ENCODE measurements around the gene OR8H2.
"Not testable (repeated sequence)": the region's sequence is repeated elsewhere in the genome, so short reads cannot be mapped to it uniquely, and the experiment has no call there.

DNA sequence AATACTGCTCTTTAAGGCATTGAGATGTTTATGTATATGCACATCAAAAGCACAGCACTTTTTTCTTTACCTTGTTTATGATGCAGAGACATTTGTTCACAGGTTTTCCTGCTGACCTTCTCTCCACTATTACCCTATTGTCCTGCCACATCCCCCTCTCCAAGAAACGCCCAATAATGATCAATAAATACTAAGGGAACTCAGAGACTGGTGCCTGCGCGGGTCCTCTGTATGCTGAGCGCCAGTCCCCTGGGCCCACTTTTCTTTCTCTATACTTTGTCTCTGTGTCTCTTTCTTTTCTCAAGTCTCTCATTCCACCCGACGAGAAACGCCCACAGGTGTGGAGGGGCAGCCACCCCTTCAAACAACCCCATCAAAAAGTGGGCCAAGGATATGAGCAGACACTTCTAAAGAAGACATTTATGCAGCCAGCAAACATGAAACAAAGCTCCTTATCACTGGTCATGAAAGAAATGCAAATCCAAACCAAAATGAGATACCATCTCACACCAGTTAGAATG, 45.2 kb upstream of the OR8H2 start:
- TF ChIP-seq, protein P1, sequence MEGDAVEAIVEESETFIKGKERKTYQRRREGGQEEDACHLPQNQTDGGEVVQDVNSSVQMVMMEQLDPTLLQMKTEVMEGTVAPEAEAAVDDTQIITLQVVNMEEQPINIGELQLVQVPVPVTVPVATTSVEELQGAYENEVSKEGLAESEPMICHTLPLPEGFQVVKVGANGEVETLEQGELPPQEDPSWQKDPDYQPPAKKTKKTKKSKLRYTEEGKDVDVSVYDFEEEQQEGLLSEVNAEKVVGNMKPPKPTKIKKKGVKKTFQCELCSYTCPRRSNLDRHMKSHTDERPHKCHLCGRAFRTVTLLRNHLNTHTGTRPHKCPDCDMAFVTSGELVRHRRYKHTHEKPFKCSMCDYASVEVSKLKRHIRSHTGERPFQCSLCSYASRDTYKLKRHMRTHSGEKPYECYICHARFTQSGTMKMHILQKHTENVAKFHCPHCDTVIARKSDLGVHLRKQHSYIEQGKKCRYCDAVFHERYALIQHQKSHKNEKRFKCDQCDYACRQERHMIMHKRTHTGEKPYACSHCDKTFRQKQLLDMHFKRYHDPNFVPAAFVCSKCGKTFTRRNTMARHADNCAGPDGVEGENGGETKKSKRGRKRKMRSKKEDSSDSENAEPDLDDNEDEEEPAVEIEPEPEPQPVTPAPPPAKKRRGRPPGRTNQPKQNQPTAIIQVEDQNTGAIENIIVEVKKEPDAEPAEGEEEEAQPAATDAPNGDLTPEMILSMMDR (IDR thresholded peaks at IDR 0.05) = not testable (repeated sequence)
- not testable (repeated sequence) for TF ChIP-seq POLR2AphosphoS5 (IDR thresholded peaks at IDR 0.05); EP300 (IDR thresholded peaks at IDR 0.05; ENCODE audit: low read depth)
